Thyroid gland (tissue), 4 donors: Measurements from ENCODE around the gene FRMD4B. TPM values are rescaled to one million over a fixed set of nuclear protein-coding genes. Genes with fewer than 3 reads are reported as not detected.
A peak's percentile ranks its signal among the peaks of the same experiment; 100 is the strongest.

Source experiments
- DNase-seq, 2 donors: peaks; one replicate each; pipeline ENCODE4 v3.0.0-alpha.2; 2019
- H3K27ac ChIP-seq, 3 donors: fragments of 200-600 bp; sonication (generic); 1 replicate in 2 of 3; 2 replicates in 1 of 3; pipeline ENCODE4 v1.5.1; 2016 to 2019; ENCODE audit warnings: mild to moderate bottlenecking in 1 of 3, moderate library complexity in 1 of 3
- H3K27me3 ChIP-seq: fragments of 200-600 bp; sonication (generic); one replicate; pipeline ENCODE4 v1.5.1; 2019
- H3K36me3 ChIP-seq, 2 donors: fragments of 200-600 bp; sonication (generic); one replicate each; pipeline ENCODE4 v1.5.1; 2016 to 2019
- H3K4me1 ChIP-seq, 2 donors: fragments of 200-600 bp; sonication (generic); one replicate each; pipeline ENCODE4 v1.5.1; 2017 to 2019
- H3K4me3 ChIP-seq, 3 donors: fragments of 200-600 bp; sonication (generic); replicated peaks in 1 of 3; 1 replicate in 2 of 3; 2 replicates in 1 of 3; pipeline ENCODE4 v1.5.1; 2016; ENCODE audit warnings: mild to moderate bottlenecking in 1 of 3
- H3K9me3 ChIP-seq: fragments of 200-600 bp; sonication (generic); one replicate; pipeline ENCODE4 v1.5.1; 2017
- POLR2A ChIP-seq, 2 donors: fragments of 450-650 bp; IDR thresholded peaks; one replicate each; pipeline ENCODE4 v1.6.1; 2017; ENCODE audit warnings: antibody characterized with exemption in 2 of 2, mild to moderate bottlenecking in 2 of 2, moderate library complexity in 1 of 2
- WGBS, 2 donors: methylation state at CpG; one replicate each; pipeline ENCODE4 v1.1.5; 2017; 5-methylcytosine and 5-hydroxymethylcytosine counted together
- intact Hi-C: fragments of 100-400 bp; cut with DNase I; formaldehyde crosslinking; loops from one replicate; pipeline ENCODE4 v1.15.1; 2023
- total RNA-seq, 4 donors: library from RNA; depleted of rRNA; stranded (reverse); fragments of >200 nt; gene quantifications; one replicate each; pipeline ENCODE4 v1.2.3, GENCODE V29; 2016
- TF ChIP-seq, protein P1 (sequence below), 6 experiments: fragments of 200-600 bp in 3 of 6; fragments of 450-650 bp in 3 of 6; sonication (generic) in 3 of 6; IDR thresholded peaks; one replicate each; pipeline ENCODE4 v1.5.1; 2016 to 2019; ENCODE audit warnings: antibody characterized with exemption in 6 of 6, mild to moderate bottlenecking in 2 of 6, inconsistent platforms in 1 of 6, moderate library complexity in 1 of 6

The FRMD4B gene
- total RNA-seq, 4 donors from 2014 or later: 109 to 224 (median 161) TPM

DNA sequence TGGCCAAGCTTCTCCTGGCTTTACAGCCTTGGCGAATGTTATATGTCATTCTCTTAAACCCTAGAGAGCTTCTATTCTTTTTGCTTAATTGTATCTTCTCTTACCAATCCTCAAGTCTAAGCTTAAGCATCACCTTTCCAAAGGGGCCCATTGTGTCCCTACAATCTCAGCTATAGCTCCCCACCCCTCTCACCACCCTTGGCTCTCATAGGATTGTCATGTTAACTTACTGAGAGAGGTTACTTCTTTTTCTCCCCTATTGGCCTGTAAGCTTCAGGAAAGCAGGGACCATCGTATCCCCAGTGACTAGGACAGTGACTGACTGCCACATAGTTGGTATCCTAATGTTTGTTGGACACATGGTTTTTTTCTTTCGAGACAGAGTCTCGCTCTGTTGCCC is 220.1 kb downstream of the FRMD4B start:
- peaks cover 0 to 2% of the 10 kb centered on the region in 2 donors for H3K36me3 ChIP-seq
- intact Hi-C loops: no loop called here
- no peaks in the 10 kb centered on the region for H3K9me3 ChIP-seq
- H3K27me3 ChIP-seq: no peaks in the 10 kb centered on the region
- 94 to 96% methylated on average over 4 of the region's 4 CpGs for WGBS, 2 donors
- no peak for DNase-seq
- no peaks in the 10 kb centered on the region for H3K4me1 ChIP-seq
- H3K4me3 ChIP-seq: no peak overlapping the region
- no peak for TF ChIP-seq POLR2A (IDR thresholded peaks at IDR 0.05)
- TF ChIP-seq, protein P1, sequence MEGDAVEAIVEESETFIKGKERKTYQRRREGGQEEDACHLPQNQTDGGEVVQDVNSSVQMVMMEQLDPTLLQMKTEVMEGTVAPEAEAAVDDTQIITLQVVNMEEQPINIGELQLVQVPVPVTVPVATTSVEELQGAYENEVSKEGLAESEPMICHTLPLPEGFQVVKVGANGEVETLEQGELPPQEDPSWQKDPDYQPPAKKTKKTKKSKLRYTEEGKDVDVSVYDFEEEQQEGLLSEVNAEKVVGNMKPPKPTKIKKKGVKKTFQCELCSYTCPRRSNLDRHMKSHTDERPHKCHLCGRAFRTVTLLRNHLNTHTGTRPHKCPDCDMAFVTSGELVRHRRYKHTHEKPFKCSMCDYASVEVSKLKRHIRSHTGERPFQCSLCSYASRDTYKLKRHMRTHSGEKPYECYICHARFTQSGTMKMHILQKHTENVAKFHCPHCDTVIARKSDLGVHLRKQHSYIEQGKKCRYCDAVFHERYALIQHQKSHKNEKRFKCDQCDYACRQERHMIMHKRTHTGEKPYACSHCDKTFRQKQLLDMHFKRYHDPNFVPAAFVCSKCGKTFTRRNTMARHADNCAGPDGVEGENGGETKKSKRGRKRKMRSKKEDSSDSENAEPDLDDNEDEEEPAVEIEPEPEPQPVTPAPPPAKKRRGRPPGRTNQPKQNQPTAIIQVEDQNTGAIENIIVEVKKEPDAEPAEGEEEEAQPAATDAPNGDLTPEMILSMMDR (IDR thresholded peaks at IDR 0.05): no peak
- no peak overlapping the region for H3K27ac ChIP-seq

DNA sequence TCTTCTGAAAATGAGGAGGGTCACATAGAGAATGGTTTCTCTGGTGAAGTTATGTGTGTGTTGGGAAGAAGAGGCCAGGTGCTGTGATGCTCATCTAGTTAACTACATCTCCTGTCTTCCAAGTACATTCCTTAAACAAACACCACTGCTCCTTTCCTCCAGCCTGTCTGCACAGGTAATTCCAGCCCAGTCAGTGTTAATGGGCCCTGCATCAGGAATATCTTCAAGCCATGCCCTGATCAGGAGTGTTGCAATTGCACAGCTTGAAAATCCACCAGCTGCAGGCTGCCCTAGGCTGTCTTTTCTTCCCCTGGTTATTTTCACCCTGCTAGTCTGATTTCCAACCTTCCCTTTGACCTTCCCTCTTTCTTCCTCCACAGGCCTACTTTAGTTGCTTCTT is 221.6 kb downstream of the FRMD4B start:
- DNase-seq: no peak
- H3K9me3 ChIP-seq: no peaks in the 10 kb centered on the region
- no peaks in the 10 kb centered on the region for H3K27me3 ChIP-seq
- TF ChIP-seq POLR2A (IDR thresholded peaks at IDR 0.05): no peak
- TF ChIP-seq, protein P1 (IDR thresholded peaks at IDR 0.05): no peak
- H3K4me3 ChIP-seq: no peak overlapping the region
- H3K36me3 ChIP-seq: no peaks in the 10 kb centered on the region
- intact Hi-C loops: loop anchor here (5.0 kb wide), 2 partner anchors 143 to 508 kb away; no protein-coding TSS in a partner anchor
- no peak overlapping the region for H3K27ac ChIP-seq
- no peaks in the 10 kb centered on the region for H3K4me1 ChIP-seq

DNA sequence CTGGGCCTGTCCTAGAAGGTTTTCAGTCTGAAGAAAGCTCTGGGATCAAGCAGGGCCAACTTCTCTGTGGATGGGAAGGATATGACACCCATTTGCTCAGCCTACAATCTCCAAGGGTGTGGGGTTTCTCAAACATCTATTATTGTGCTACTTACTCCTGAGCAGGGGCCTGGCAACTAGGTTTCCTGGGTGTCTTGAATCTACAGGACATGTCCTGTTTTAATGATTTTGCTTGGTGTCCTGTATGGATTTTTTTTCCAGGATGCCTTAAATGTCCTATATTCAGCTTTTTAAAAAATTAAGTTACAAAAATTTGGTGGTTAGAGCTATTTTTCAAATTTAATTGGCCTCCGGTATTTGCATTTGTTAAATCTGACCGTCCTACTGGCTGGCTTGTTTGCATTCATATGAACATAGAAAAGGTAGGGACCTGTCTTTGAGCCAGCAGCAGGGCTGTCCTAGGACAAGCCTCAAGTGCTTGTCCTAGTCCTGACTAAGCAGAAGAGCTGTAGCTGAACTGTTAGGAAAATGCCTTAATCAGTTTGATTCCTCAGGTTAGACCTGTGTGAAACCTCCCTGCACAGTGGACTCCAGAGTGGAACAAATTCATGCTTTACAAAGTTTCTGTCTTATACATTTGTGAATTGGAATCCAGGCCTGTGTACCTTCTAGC is 223.4 kb downstream of the FRMD4B start:
- Histone ChIP-seq H3K4me3 (no peak overlapping the region), H3K9me3 (no peaks in the 10 kb centered on the region), H3K27me3 (no peaks in the 10 kb centered on the region), H3K4me1 (no peaks in the 10 kb centered on the region), H3K27ac (no peak overlapping the region), H3K36me3 (no peaks in the 10 kb centered on the region)
- intact Hi-C loops: loop anchor here (5.0 kb wide), 2 partner anchors 145 to 510 kb away; no protein-coding TSS in a partner anchor
- no peak for DNase-seq
- TF ChIP-seq, protein P1 (IDR thresholded peaks at IDR 0.05): no peak
- TF ChIP-seq POLR2A (IDR thresholded peaks at IDR 0.05): no peak
- WGBS, 2 donors: 80 to 81% methylated on average over 2 of the region's 2 CpGs

DNA sequence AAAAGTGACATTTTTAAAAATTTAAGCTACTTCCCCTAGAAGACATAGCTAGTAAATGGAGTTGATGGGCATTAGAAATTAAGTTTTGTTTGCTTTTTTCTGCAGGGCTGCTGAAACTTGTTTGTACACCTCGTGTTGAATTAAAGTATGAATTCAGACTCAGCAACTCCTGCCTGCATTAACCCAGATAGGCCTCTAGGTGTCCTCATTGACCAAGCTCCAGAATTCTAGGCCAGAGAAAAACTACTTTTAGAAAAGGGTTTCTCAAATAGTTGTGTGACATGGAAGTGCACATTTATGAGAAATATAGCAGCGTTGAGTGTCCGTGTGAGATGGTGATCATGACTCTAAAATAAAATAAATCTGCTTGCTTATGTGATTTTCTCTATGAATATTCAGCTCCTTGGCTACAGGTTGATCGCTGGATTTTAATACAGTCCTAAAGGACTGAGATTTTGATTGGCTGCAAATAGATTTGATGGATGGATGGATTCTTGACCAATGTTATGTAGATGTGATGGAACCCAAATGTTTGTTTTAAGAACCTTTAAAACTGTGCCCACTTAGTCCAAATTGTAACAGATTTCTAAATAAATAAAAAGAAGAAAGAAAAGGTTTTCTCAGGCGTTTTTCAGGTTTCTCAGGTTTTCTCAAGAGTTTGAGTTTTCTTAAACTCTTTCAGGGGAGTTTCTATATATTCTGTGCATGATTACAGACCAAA is 224.1 kb downstream of the FRMD4B start:
- intact Hi-C loops: loop anchor here (5.0 kb wide), 2 partner anchors 146 to 511 kb away; no protein-coding TSS in a partner anchor
- H3K27me3 ChIP-seq: no peaks in the 10 kb centered on the region
- TF ChIP-seq, protein P1 (IDR thresholded peaks at IDR 0.05): peak; percentile 81 to 98 (median 93)
- TF ChIP-seq POLR2A (IDR thresholded peaks at IDR 0.05): no peak
- no peaks in the 10 kb centered on the region for H3K36me3 ChIP-seq
- WGBS, 2 donors: 28 to 36% methylated on average over 5 of the region's 5 CpGs
- no peak overlapping the region for H3K27ac ChIP-seq
- no peaks in the 10 kb centered on the region for H3K4me1 ChIP-seq
- DNase-seq: peak; percentile 14 to 18
- H3K4me3 ChIP-seq: no peak overlapping the region
- no peaks in the 10 kb centered on the region for H3K9me3 ChIP-seq

DNA sequence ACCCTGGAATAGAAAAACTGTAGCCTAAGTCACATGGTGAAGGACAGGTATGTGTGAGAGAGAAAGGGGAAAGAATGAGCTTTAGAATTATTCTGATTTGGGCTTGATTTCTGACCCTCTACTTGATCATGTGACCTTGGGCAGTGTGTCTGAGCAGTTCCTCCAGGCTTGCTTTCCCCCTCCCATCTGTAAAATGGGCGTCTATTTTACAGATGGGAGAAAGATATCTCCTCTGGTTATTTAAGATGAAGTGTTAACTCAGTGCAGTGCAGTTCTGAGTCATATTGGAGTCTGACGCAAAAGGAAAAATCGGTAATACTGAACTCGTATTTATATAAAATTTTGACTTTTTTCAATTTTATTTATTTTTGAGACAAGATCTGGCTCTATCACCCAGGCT is 225.4 kb downstream of the FRMD4B start:
- no peak overlapping the region for H3K4me3 ChIP-seq
- H3K9me3 ChIP-seq: no peaks in the 10 kb centered on the region
- no peak for TF ChIP-seq POLR2A (IDR thresholded peaks at IDR 0.05)
- TF ChIP-seq, protein P1 (IDR thresholded peaks at IDR 0.05): no peak
- no peaks in the 10 kb centered on the region for H3K4me1 ChIP-seq
- 92 to 93% methylated on average over 4 of the region's 4 CpGs for WGBS, 2 donors
- no peak overlapping the region for H3K27ac ChIP-seq
- H3K27me3 ChIP-seq: no peaks in the 10 kb centered on the region
- intact Hi-C loops: loop anchor here (5.0 kb wide), 2 partner anchors 147 to 512 kb away; no protein-coding TSS in a partner anchor
- no peak for DNase-seq
- H3K36me3 ChIP-seq: no peaks in the 10 kb centered on the region
